HUES64 (cell line): Measurements from ENCODE around the gene RNF181.
"Not testable (repeated sequence)": the region's sequence is repeated elsewhere in the genome, so short reads cannot be mapped to it uniquely, and the experiment has no call there.

Experiments
- H3K27ac ChIP-seq: 2 replicates; pipeline ENCODE4 v1.7.0; 2013; ENCODE audit warnings: low read depth, low read length, inconsistent platforms
- H3K27me3 ChIP-seq: 2 replicates; pipeline ENCODE4 v1.6.1; 2013; ENCODE audit warnings: mild to moderate bottlenecking, low read length; ENCODE audit not compliant: insufficient read depth
- H3K36me3 ChIP-seq: 2 replicates; pipeline ENCODE4 v1.6.1; 2013; ENCODE audit warnings: mild to moderate bottlenecking, low read length; ENCODE audit not compliant: insufficient read depth
- H3K4me1 ChIP-seq: 2 replicates; pipeline ENCODE4 v1.6.1; 2013; ENCODE audit warnings: mild to moderate bottlenecking, low read length, moderate library complexity; ENCODE audit not compliant: insufficient read depth
- H3K4me3 ChIP-seq: 2 replicates; pipeline ENCODE4 v1.5.1; 2013; ENCODE audit warnings: mild to moderate bottlenecking, low read length, moderate library complexity
- H3K9ac ChIP-seq: 2 replicates; pipeline ENCODE4 v1.6.1; 2013; ENCODE audit warnings: mild to moderate bottlenecking, low read depth, low read length
- H3K9me3 ChIP-seq: 2 replicates; pipeline ENCODE4 v1.6.1; 2013; ENCODE audit warnings: low read depth, low read length; ENCODE audit not compliant: insufficient read depth
- WGBS: fragments of 150-250, 120-280 bp; methylation state at CpG from one replicate; pipeline ENCODE4 v1.1.7; 2013; ENCODE audit warnings: missing lambda C conversion rate; 5-methylcytosine and 5-hydroxymethylcytosine counted together

RNF181 gene

GRCh38 chr2:85588236-85588635 lies 7.3 kb upstream of the RNF181 start:
- no peaks in the 10 kb centered on the region for H3K9me3 ChIP-seq
- H3K4me3 ChIP-seq = no peak overlapping the region
- H3K36me3 ChIP-seq = no peaks in the 10 kb centered on the region
- WGBS = 69% methylated on average over 4 of the region's 4 CpGs
- H3K9ac ChIP-seq = no peak overlapping the region
- no peak overlapping the region for H3K27ac ChIP-seq
- H3K4me1 ChIP-seq = peaks cover 11% of the 10 kb centered on the region
- peaks cover 38% of the 10 kb centered on the region for H3K27me3 ChIP-seq

- H3K36me3 ChIP-seq = no peaks in the 10 kb centered on the region
- H3K27ac ChIP-seq = no peak overlapping the region
- peaks cover 34% of the 10 kb centered on the region for H3K27me3 ChIP-seq
- no peak overlapping the region for H3K9ac ChIP-seq
- no peak overlapping the region for H3K4me3 ChIP-seq
- 87% methylated on average over 4 of the region's 4 CpGs for WGBS
- no peaks in the 10 kb centered on the region for H3K9me3 ChIP-seq
- H3K4me1 ChIP-seq = peaks cover 11% of the 10 kb centered on the region
Measured at GRCh38 chr2:85588645-85589044, 6.9 kb upstream of the RNF181 start.

- Histone ChIP-seq H3K9ac (no peak overlapping the region), H3K27ac (no peak overlapping the region), H3K27me3 (peaks cover 29% of the 10 kb centered on the region), H3K9me3 (no peaks in the 10 kb centered on the region), H3K36me3 (no peaks in the 10 kb centered on the region), H3K4me1 (peaks cover 11% of the 10 kb centered on the region), H3K4me3 (no peak overlapping the region)
- 92% methylated on average over 4 of the region's 4 CpGs for WGBS
Measured at GRCh38 chr2:85589181-85589580, 6.4 kb upstream of the RNF181 start.

GRCh38 chr2:85589982-85590791 lies 5.4 kb upstream of the RNF181 start:
- 75% methylated on average over 7 of the region's 7 CpGs for WGBS
- Histone ChIP-seq H3K27me3 (peaks cover 19% of the 10 kb centered on the region), H3K4me3 (no peak overlapping the region), H3K9ac (no peak overlapping the region), H3K4me1 (peaks cover 4% of the 10 kb centered on the region), H3K9me3 (no peaks in the 10 kb centered on the region), H3K27ac (no peak overlapping the region; the same call in 1 of the 2 replicates), H3K36me3 (no peaks in the 10 kb centered on the region)

GRCh38 chr2:85590950-85591349 lies 4.6 kb upstream of the RNF181 start:
- Histone ChIP-seq H3K4me1 (no peaks in the 10 kb centered on the region; the same call in 1 of the 2 replicates), H3K4me3 (no peak overlapping the region), H3K27me3 (peaks cover 11% of the 10 kb centered on the region), H3K27ac (no peak overlapping the region), H3K36me3 (no peaks in the 10 kb centered on the region), H3K9me3 (no peaks in the 10 kb centered on the region), H3K9ac (no peak overlapping the region)
- WGBS = 86% methylated on average over 2 of the region's 2 CpGs

GRCh38 chr2:85591563-85591962 lies 4.0 kb upstream of the RNF181 start:
- Histone ChIP-seq H3K9me3 (no peaks in the 10 kb centered on the region), H3K27ac (no peak overlapping the region)
- 87% methylated on average over 11 of the region's 12 CpGs for WGBS

GRCh38 chr2:85592299-85592698 lies 3.2 kb upstream of the RNF181 start:
- not testable (repeated sequence) for H3K27me3 ChIP-seq, H3K4me3 ChIP-seq, H3K27ac ChIP-seq, H3K4me1 ChIP-seq, H3K9ac ChIP-seq, H3K36me3 ChIP-seq, H3K9me3 ChIP-seq
- WGBS = 92% methylated on average over 9 of the region's 9 CpGs

More at GRCh38 chr2:85591563-85591962, 4.0 kb upstream of the RNF181 start:
- Histone ChIP-seq H3K4me1 (no peaks in the 10 kb centered on the region; the same call in 1 of the 2 replicates), H3K9ac (no peak overlapping the region), H3K36me3 (peaks cover under 1% of the 10 kb centered on the region; the same call in 1 of the 2 replicates), H3K27me3 (peaks cover 7% of the 10 kb centered on the region; the same call in 1 of the 2 replicates), H3K4me3 (no peak overlapping the region)

- Histone ChIP-seq H3K4me1 (no peaks in the 10 kb centered on the region; the same call in 1 of the 2 replicates), H3K27me3 (peaks cover 7% of the 10 kb centered on the region; the same call in 1 of the 2 replicates), H3K27ac (no peak overlapping the region), H3K9ac (no peak overlapping the region), H3K36me3 (peaks cover 13% of the 10 kb centered on the region), H3K4me3 (no peak overlapping the region), H3K9me3 (no peaks in the 10 kb centered on the region)
- WGBS = 74% methylated on average over 3 of the region's 3 CpGs
Measured at GRCh38 chr2:85593023-85593422, 2.5 kb upstream of the RNF181 start.

- 27% methylated on average over 13 of the region's 13 CpGs for WGBS
- peak overlapping the region; percentile 85 for H3K4me3 ChIP-seq
- H3K27me3 ChIP-seq = peaks cover 7% of the 10 kb centered on the region; the same call in 1 of the 2 replicates
- H3K9me3 ChIP-seq = no peaks in the 10 kb centered on the region
- no peaks in the 10 kb centered on the region; the same call in 1 of the 2 replicates for H3K4me1 ChIP-seq
- peak overlapping the region; percentile 87 for H3K9ac ChIP-seq
- H3K27ac ChIP-seq = peak overlapping the region; percentile 77
- H3K36me3 ChIP-seq = peaks cover 25% of the 10 kb centered on the region
Measured at GRCh38 chr2:85594715-85595300, 737 bp upstream of the RNF181 start.

GRCh38 chr2:85596026-85596333 lies 435 bp downstream of the RNF181 start:
- H3K27me3 ChIP-seq = no peaks in the 10 kb centered on the region
- H3K4me3 ChIP-seq = peak overlapping the region; percentile 85
- H3K36me3 ChIP-seq = peaks cover 25% of the 10 kb centered on the region
- WGBS = 7% methylated on average over 10 of the region's 10 CpGs
- no peaks in the 10 kb centered on the region; the same call in 1 of the 2 replicates for H3K4me1 ChIP-seq
- H3K9ac ChIP-seq = peak overlapping the region; percentile 70
- no peaks in the 10 kb centered on the region for H3K9me3 ChIP-seq
- no peak overlapping the region for H3K27ac ChIP-seq

GRCh38 chr2:85596486-85597143 lies 1.1 kb downstream of the RNF181 start:
- Histone ChIP-seq H3K4me1 (no peaks in the 10 kb centered on the region; the same call in 1 of the 2 replicates), H3K27me3 (no peaks in the 10 kb centered on the region), H3K4me3 (peak overlapping the region; percentile 85), H3K36me3 (peaks cover 25% of the 10 kb centered on the region), H3K9ac (no peak overlapping the region), H3K9me3 (no peaks in the 10 kb centered on the region), H3K27ac (no peak overlapping the region)
- WGBS = 75% methylated on average over 3 of the region's 3 CpGs
